Testis (tissue), 5 donors: ENCODE results near the gene CEP68. TPM values are rescaled to one million over a fixed set of nuclear protein-coding genes. Genes with fewer than 3 reads are reported as not detected.
A peak's percentile ranks its signal among the peaks of the same experiment; 100 is the strongest.

Source experiments
- DNase-seq: peaks from one replicate; pipeline ENCODE4 v3.0.0-alpha.2; 2019
- H3K27ac ChIP-seq, 2 donors: fragments of 200-600 bp; sonication (generic); one replicate each; pipeline ENCODE4 v1.5.1; 2019
- H3K27me3 ChIP-seq: fragments of 200-600 bp; sonication (generic); one replicate; pipeline ENCODE4 v1.5.1; 2019
- H3K36me3 ChIP-seq: fragments of 200-600 bp; sonication (generic); one replicate; pipeline ENCODE4 v1.5.1; 2017; ENCODE audit warnings: low read depth; ENCODE audit errors: missing control alignments
- H3K4me1 ChIP-seq: fragments of 200-600 bp; sonication (generic); one replicate; pipeline ENCODE4 v1.5.1; 2019
- H3K4me3 ChIP-seq, 2 donors: fragments of 200-600 bp; sonication (generic); one replicate each; pipeline ENCODE4 v1.5.1; 2017 to 2019
- H3K9me3 ChIP-seq: fragments of 200-600 bp; sonication (generic); one replicate; pipeline ENCODE4 v1.5.1; 2017
- CTCF ChIP-seq, 3 experiments: fragments of 450-650 bp in 2 of 3; fragments of 200-600 bp in 1 of 3; sonication (generic) in 1 of 3; IDR thresholded peaks; one replicate each; pipeline ENCODE4 v1.5.1; 2016 to 2019; ENCODE audit warnings: antibody characterized with exemption in 3 of 3, mild to moderate bottlenecking in 2 of 3, moderate library complexity in 1 of 3
- POLR2A ChIP-seq: fragments of 450-650 bp; IDR thresholded peaks from one replicate; pipeline ENCODE4 v1.6.1; 2017; ENCODE audit warnings: antibody characterized with exemption, mild to moderate bottlenecking, moderate library complexity
- WGBS, 2 donors: methylation state at CpG; one replicate each; pipeline ENCODE4 v1.1.5; 2018; 5-methylcytosine and 5-hydroxymethylcytosine counted together
- intact Hi-C: fragments of 100-400 bp; cut with DNase I; formaldehyde crosslinking; loops from one replicate; pipeline ENCODE4 v1.15.1; 2023; ENCODE audit warnings: low total_unique reads
- long read RNA-seq, 2 donors: transcript quantifications; one replicate each; lab custom pipeline, GENCODE V29; 2026
- polyA plus RNA-seq: library from polyadenylated mRNA; stranded (reverse); fragments of 350-450 nt; fragmentation: Illumina TruSeq; extraction: RNeasy Lipid Tissue Mini Kit (QIAGEN cat#74804); gene quantifications from one replicate; pipeline ENCODE4 v1.2.3, GENCODE V29; 2014; ENCODE audit warnings: low read depth, low replicate concordance; ENCODE audit not compliant: insufficient read depth
- total RNA-seq, 2 donors: library from RNA; depleted of rRNA; stranded (reverse); fragments of >200 nt; gene quantifications; one replicate each; pipeline ENCODE4 v1.2.3, GENCODE V29; 2016

Gene CEP68
- total RNA-seq (10 to 100 TPM; 25.9 to 28.2 TPM), polyA plus RNA-seq (13.3 TPM)
- long read RNA-seq, donor 1, full-length matches to known transcripts: 3 of 9 reads
- long read RNA-seq, donor 1, partial matches to known transcripts: 6 of 9 reads
- long read RNA-seq, donor 1, other reads (novel, unspliced or antisense): 0 of 9 reads
- long read RNA-seq, donor 2, full-length matches to known transcripts: 2 of 2 reads
- long read RNA-seq, donor 2, partial matches to known transcripts: 0 of 2 reads
- long read RNA-seq, donor 2, other reads (novel, unspliced or antisense): 0 of 2 reads

GRCh38 chr2:65056215-65057053 is at the start of gene CEP68:
CEP68 (plus strand) TSS chr2:65056416; CDS start chr2:65069445, 13,029 bp downstream.
- H3K4me3 ChIP-seq: peak within 1 kb of the TSS; percentile 77 to 83
- TF ChIP-seq POLR2A (peak; percentile 76), CTCF (IDR thresholded peaks at IDR 0.05) (no peak)
- DNase-seq: peak; percentile 98
- H3K27me3 ChIP-seq: no peaks in the 10 kb centered on the region
- H3K36me3 ChIP-seq: no peaks in the 10 kb centered on the region
- 0% methylated on average over 9 to 93 of the region's 99 CpGs for WGBS, 2 donors
- no peaks in the 10 kb centered on the region for H3K9me3 ChIP-seq
- intact Hi-C loops: no loop called here
- H3K4me1 ChIP-seq: peaks cover 14% of the 10 kb centered on the region
- H3K27ac ChIP-seq: peak within 1 kb of the TSS; percentile 87 to 92

- H3K4me1 ChIP-seq: no peaks in the 10 kb centered on the region
- H3K36me3 ChIP-seq: no peaks in the 10 kb centered on the region
- DNase-seq: no peak
- H3K27me3 ChIP-seq: no peaks in the 10 kb centered on the region
- TF ChIP-seq POLR2A (no peak), CTCF (IDR thresholded peaks at IDR 0.05) (no peak)
- intact Hi-C loops: no loop called here
- 92 to 100% methylated on average over 1 of the region's 1 CpG for WGBS, 2 donors
- H3K4me3 ChIP-seq: no peak overlapping the region
- no peak overlapping the region for H3K27ac ChIP-seq
- H3K9me3 ChIP-seq: no peaks in the 10 kb centered on the region
Observed at GRCh38 chr2:65013776-65014175, 42.4 kb upstream of the CEP68 start.

- Histone ChIP-seq H3K4me3 (no peak overlapping the region), H3K36me3 (no peaks in the 10 kb centered on the region), H3K4me1 (no peaks in the 10 kb centered on the region), H3K27ac (no peak overlapping the region), H3K27me3 (no peaks in the 10 kb centered on the region), H3K9me3 (no peaks in the 10 kb centered on the region)
- intact Hi-C loops: no loop called here
- 89 to 92% methylated on average over 5 of the region's 5 CpGs for WGBS, 2 donors
- no peak for DNase-seq
- TF ChIP-seq CTCF (IDR thresholded peaks at IDR 0.05): no peak
- TF ChIP-seq POLR2A: no peak
Observed at GRCh38 chr2:65015731-65016130, 40.5 kb upstream of the CEP68 start.

GRCh38 chr2:65016789-65017188 is 39.4 kb upstream of the CEP68 start:
- intact Hi-C loops: no loop called here
- no peaks in the 10 kb centered on the region for H3K36me3 ChIP-seq
- no peak overlapping the region for H3K4me3 ChIP-seq
- no peaks in the 10 kb centered on the region for H3K9me3 ChIP-seq
- DNase-seq: no peak
- 81 to 90% methylated on average over 6 of the region's 6 CpGs for WGBS, 2 donors
- H3K27ac ChIP-seq: no peak overlapping the region
- H3K27me3 ChIP-seq: no peaks in the 10 kb centered on the region
- TF ChIP-seq CTCF (IDR thresholded peaks at IDR 0.05): no peak
- TF ChIP-seq POLR2A: no peak
- no peaks in the 10 kb centered on the region for H3K4me1 ChIP-seq
